H1 (cell line): ENCODE measurements around the gene TLR8. TPM values are rescaled to one million over a fixed set of nuclear protein-coding genes. Genes with fewer than 3 reads are reported as not detected.

ENCODE experiments used
- CTCF ChIA-PET: fragments of 300-600 bp; sonication (Branson Sonifier 250); formaldehyde crosslinking; loops from one replicate; lab custom pipeline; 2021; ENCODE audit not compliant: partially characterized antibody; lab: Charles Lee
- POLR2A ChIA-PET: fragments of 300-600 bp; sonication (Branson Sonifier 250); formaldehyde crosslinking; loops from one replicate; lab custom pipeline; 2021; ENCODE audit warnings: inconsistent platforms; ENCODE audit not compliant: partially characterized antibody; lab: Charles Lee
- DNase-seq, 2 experiments: peaks; one replicate each; pipeline versions ENCODE4 v3.0.0 to v3.0.0-alpha.2; 2010 to 2022; ENCODE audit warnings: low spot score in 2 of 2, low read depth in 1 of 2, mixed read lengths in 1 of 2
- FAIRE-seq: peaks from 2 replicates; lab custom pipeline; 2011; peaks lifted over from hg19 to GRCh38; lab: Jason Lieb, UNC
- H2AFZ ChIP-seq: 2 replicates; pipeline ENCODE4 v1.8.1; 2012; ENCODE audit warnings: low read length, inconsistent platforms
- H2AK5ac ChIP-seq: 2 replicates; pipeline ENCODE4 v1.6.1; 2013; ENCODE audit warnings: low read depth, low read length
- H2BK120ac ChIP-seq: replicated peaks from 2 replicates; pipeline ENCODE3; 2013; ENCODE audit warnings: low read depth, low read length, inconsistent platforms
- H2BK12ac ChIP-seq: 2 replicates; pipeline ENCODE4 v1.6.1; 2013; ENCODE audit warnings: low read depth, low read length
- H2BK15ac ChIP-seq: 2 replicates; pipeline ENCODE4 v1.6.1; 2013; ENCODE audit warnings: low read length
- H2BK20ac ChIP-seq: 2 replicates; pipeline ENCODE4 v1.6.1; 2013; ENCODE audit warnings: low read length
- H2BK5ac ChIP-seq: 2 replicates; pipeline ENCODE4 v1.6.1; 2013; ENCODE audit warnings: low read depth, low read length
- H3K14ac ChIP-seq: 2 replicates; pipeline ENCODE4 v1.6.1; 2013; ENCODE audit warnings: inconsistent platforms; ENCODE audit not compliant: insufficient read length
- H3K18ac ChIP-seq: 2 replicates; pipeline ENCODE4 v1.6.1; 2013; ENCODE audit warnings: low read length; ENCODE audit errors: extremely low read depth
- H3K23ac ChIP-seq: 2 replicates; pipeline ENCODE4 v1.6.1; 2013; ENCODE audit warnings: inconsistent platforms; ENCODE audit not compliant: insufficient read length
- H3K23me2 ChIP-seq: 2 replicates; pipeline ENCODE4 v1.6.1; 2013; ENCODE audit warnings: low read depth, low read length
- H3K27ac ChIP-seq: 2 replicates; pipeline ENCODE4 v1.6.1; 2011; ENCODE audit warnings: low read depth, low read length, inconsistent platforms
- H3K27me3 ChIP-seq, 4 experiments: replicated peaks in 1 of 4; 1 replicate in 1 of 4; 2 replicates in 3 of 4; pipeline versions ENCODE4 v1.6.1 to v1.8.1; 2011 to 2013; ENCODE audit warnings: low read length in 3 of 4, mild to moderate bottlenecking in 3 of 4, inconsistent platforms in 2 of 4, mixed read lengths in 2 of 4, moderate library complexity in 1 of 4; ENCODE audit not compliant: control insufficient read depth in 3 of 4, insufficient read depth in 3 of 4; ENCODE audit errors: extremely low read depth in 1 of 4
- H3K36me3 ChIP-seq, 4 experiments: 2 replicates each; pipeline versions ENCODE4 v1.6.1 to v1.8.1; 2011 to 2013; ENCODE audit warnings: mild to moderate bottlenecking in 4 of 4, low read length in 3 of 4, moderate library complexity in 2 of 4, control low read depth in 1 of 4, inconsistent platforms in 1 of 4; ENCODE audit not compliant: insufficient read depth in 4 of 4, control insufficient read depth in 2 of 4
- H3K4ac ChIP-seq: replicated peaks from 2 replicates; pipeline ENCODE3; 2013; ENCODE audit warnings: low read length, low read depth, mixed read lengths, inconsistent platforms; ENCODE audit not compliant: insufficient read length
- H3K4me1 ChIP-seq, 4 experiments: replicated peaks in 1 of 4; 1 replicate in 1 of 4; 2 replicates in 3 of 4; pipeline versions ENCODE4 v1.6.1 to v1.8.1; 2011 to 2013; ENCODE audit warnings: low read length in 3 of 4, inconsistent platforms in 2 of 4, mixed read lengths in 1 of 4; ENCODE audit not compliant: insufficient read depth in 4 of 4, control insufficient read depth in 3 of 4
- H3K4me2 ChIP-seq, 2 experiments: 2 replicates each; pipeline versions ENCODE4 v1.6.1 to v1.8.1; 2011 to 2013; ENCODE audit warnings: low read depth in 2 of 2, low read length in 2 of 2, control low read depth in 1 of 2, inconsistent platforms in 1 of 2, mild to moderate bottlenecking in 1 of 2; ENCODE audit not compliant: insufficient read depth in 1 of 2
- H3K4me3 ChIP-seq, 4 experiments: fragments of 200-600, 300-600 bp in 1 of 4; sonication (generic), shearing (Covaris generic), sonication (Bioruptor Twin) in 1 of 4; 2 replicates each; pipeline versions ENCODE4 v1.5.1 to v1.8.1; 2011 to 2016; ENCODE audit warnings: low read length in 4 of 4, low read depth in 3 of 4, control low read depth in 2 of 4, inconsistent platforms in 2 of 4, mild to moderate bottlenecking in 2 of 4, mixed read lengths in 1 of 4, moderate library complexity in 1 of 4; ENCODE audit not compliant: insufficient read depth in 2 of 4; ENCODE audit errors: extremely low read depth in 1 of 4
- H3K56ac ChIP-seq: replicated peaks from 2 replicates; pipeline ENCODE3; 2013; ENCODE audit warnings: low read depth, mild to moderate bottlenecking, mixed read lengths, low read length, inconsistent platforms; ENCODE audit not compliant: insufficient read length
- H3K79me1 ChIP-seq: 2 replicates; pipeline ENCODE4 v1.6.1; 2013; ENCODE audit warnings: low read depth, low read length, control low read depth
- H3K79me2 ChIP-seq, 2 experiments: 2 replicates each; pipeline versions ENCODE4 v1.6.1 to v1.8.1; 2012 to 2013; ENCODE audit warnings: low read length in 2 of 2, mild to moderate bottlenecking in 2 of 2, inconsistent platforms in 1 of 2; ENCODE audit not compliant: insufficient read depth in 2 of 2, control insufficient read depth in 1 of 2
- H3K9ac ChIP-seq, 4 experiments: replicated peaks in 1 of 4; 1 replicate in 1 of 4; 2 replicates in 3 of 4; pipeline versions ENCODE4 v1.6.1 to v1.8.1; 2011 to 2013; ENCODE audit warnings: low read depth in 3 of 4, low read length in 3 of 4, control low read depth in 2 of 4, mild to moderate bottlenecking in 2 of 4, moderate library complexity in 2 of 4, inconsistent platforms in 1 of 4; ENCODE audit errors: extremely low read depth in 1 of 4
- H3K9me3 ChIP-seq, 2 experiments: 2 replicates each; pipeline versions ENCODE4 v1.6.1 to v1.8.1; 2012 to 2013; ENCODE audit warnings: mild to moderate bottlenecking in 2 of 2, moderate library complexity in 2 of 2, control low read depth in 1 of 2, inconsistent platforms in 1 of 2, low read depth in 1 of 2, low read length in 1 of 2, mixed read lengths in 1 of 2; ENCODE audit not compliant: insufficient read depth in 2 of 2
- H4K20me1 ChIP-seq, 2 experiments: replicated peaks in 1 of 2; 2 replicates each; pipeline versions ENCODE3 to v1.8.1; 2011 to 2013; ENCODE audit warnings: inconsistent platforms in 2 of 2, low read length in 2 of 2, mild to moderate bottlenecking in 1 of 2; ENCODE audit not compliant: insufficient read depth in 2 of 2, control insufficient read depth in 1 of 2
- H4K5ac ChIP-seq: 2 replicates; pipeline ENCODE4 v1.6.1; 2013; ENCODE audit warnings: low read length, low read depth, mixed read lengths, inconsistent platforms; ENCODE audit not compliant: insufficient read length
- H4K8ac ChIP-seq: 2 replicates; pipeline ENCODE4 v1.8.0; 2013; ENCODE audit warnings: mild to moderate bottlenecking, moderate library complexity, low read length, inconsistent platforms; ENCODE audit not compliant: insufficient read depth; ENCODE audit errors: extremely low read depth
- H4K91ac ChIP-seq: replicated peaks from 2 replicates; pipeline ENCODE3; 2013; ENCODE audit warnings: low read length, mixed read lengths, inconsistent platforms; ENCODE audit not compliant: insufficient read length
- CBX5 ChIP-seq: fragments of 300-800, 300-1000 bp; sonication (generic); IDR thresholded peaks from 2 replicates; pipeline ENCODE4 v1.7.1; 2016; ENCODE audit warnings: antibody characterized with exemption, low read length, low read depth
- E2F6 ChIP-seq: IDR thresholded peaks from 2 replicates; pipeline ENCODE4 v1.6.1; 2012; ENCODE audit warnings: inconsistent platforms
- FOSL1 ChIP-seq: IDR thresholded peaks from 2 replicates; pipeline ENCODE4 v1.6.1; 2011; ENCODE audit warnings: mild to moderate bottlenecking, low read depth, low read length, moderate library complexity; ENCODE audit not compliant: insufficient read depth
- GTF2F1 ChIP-seq: IDR thresholded peaks from 2 replicates; pipeline ENCODE4 v1.6.1; 2012; ENCODE audit warnings: low read depth, low read length, improper control_type of control experiment, borderline replicate concordance
- HDAC6 ChIP-seq: IDR thresholded peaks from one replicate; pipeline ENCODE4 v1.7.1; 2012; ENCODE audit warnings: low read depth, mild to moderate bottlenecking, inconsistent platforms, low read length, moderate library complexity
- JUN ChIP-seq: IDR thresholded peaks from 2 replicates; pipeline ENCODE4 v1.6.1; 2011; ENCODE audit warnings: low read depth, mild to moderate bottlenecking, improper control_type of control experiment, low read length
- POLR2A ChIP-seq, 2 experiments: IDR thresholded peaks; 1 replicate in 1 of 2; 2 replicates in 1 of 2; pipeline ENCODE4 v1.6.1; 2011; ENCODE audit warnings: low read depth in 2 of 2, low read length in 2 of 2, mild to moderate bottlenecking in 2 of 2; ENCODE audit errors: control extremely low read depth in 1 of 2
- RAD21 ChIP-seq, 2 experiments: IDR thresholded peaks in 1 of 2; conservative IDR thresholded peaks in 1 of 2; 2 replicates each; pipeline ENCODE4 v1.6.1; 2011; ENCODE audit warnings: low read depth in 2 of 2, low read length in 2 of 2, improper control_type of control experiment in 1 of 2, inconsistent platforms in 1 of 2, mild to moderate bottlenecking in 1 of 2, moderate library complexity in 1 of 2
- SIRT6 ChIP-seq: IDR thresholded peaks from one replicate; pipeline ENCODE4 v1.7.1; 2012; ENCODE audit warnings: low read length, inconsistent platforms
- SUZ12 ChIP-seq: fragments of 200-600 bp; sonication (generic); IDR thresholded peaks from 2 replicates; pipeline ENCODE4 v1.6.1; 2012; ENCODE audit warnings: mild to moderate bottlenecking, inconsistent platforms, low read length, moderate library complexity, mixed read lengths
- TCF12 ChIP-seq: IDR thresholded peaks from 2 replicates; pipeline ENCODE4 v1.6.1; 2011; ENCODE audit warnings: low read depth, mild to moderate bottlenecking, low read length
- USF2 ChIP-seq: IDR thresholded peaks from 2 replicates; pipeline ENCODE4 v1.6.1; 2011; ENCODE audit warnings: low read length, improper control_type of control experiment
- ZNF274 ChIP-seq: IDR thresholded peaks from 2 replicates; pipeline ENCODE4 v1.7.0; 2012; ENCODE audit warnings: low read length, borderline replicate concordance; ENCODE audit errors: extremely low read depth
- WGBS, 2 experiments: shearing (Covaris generic) in 1 of 2; methylation state at CpG; one replicate each; pipeline versions ENCODE4 v1.1.6 to v1.1.7; 2013 to 2015; ENCODE audit warnings: low lambda C conversion rate in 2 of 2, mixed read lengths in 2 of 2, inconsistent platforms in 1 of 2, low coverage in 1 of 2, missing lambda C conversion rate in 1 of 2; ENCODE audit not compliant: insufficient replicate concordance in 2 of 2, insufficient coverage in 1 of 2, insufficient read length in 1 of 2; ENCODE audit errors: extremely low coverage in 1 of 2, missing lambda C conversion rate in 1 of 2; 5-methylcytosine and 5-hydroxymethylcytosine counted together
- polyA plus RNA-seq, 7 experiments: library from polyadenylated mRNA; depleted of rRNA in 3 of 7; stranded (reverse) in 5 of 7; unstranded in 2 of 7; fragments of >200 nt in 5 of 7; fragments of 200-250 nt in 2 of 7; gene quantifications; 1 replicate in 5 of 7; 2 replicates in 1 of 7; 4 replicates in 1 of 7; pipeline versions ENCODE4 v1.2.1 to v1.2.3, GENCODE V29; 2011 to 2013; ENCODE audit warnings: missing spikeins in 2 of 7, mixed read lengths in 2 of 7
- total RNA-seq: library from RNA; stranded (reverse); fragmentation: NEBNext Ultra II Directional; extraction: Animal tissue kit (Norgen Biotek cat#: 25700); gene quantifications from 2 replicates; pipeline ENCODE4 v1.2.1, GENCODE V29; 2021

The TLR8 gene
- total and polyA plus RNA-seq, 2 of the 8 experiments (the other 6 are each of a cell fraction or from before 2014, with no cell fraction given), result not detected

- WGBS, 2 experiments, result 100% methylated on average over 1 of the region's 1 CpG; no CpG with 5 or more reads in 1 of the 2 experiments
- POLR2A ChIA-PET, result no interaction called here
- no peak overlapping the region for H3K56ac ChIP-seq
- TF ChIP-seq JUN, result no peak
- no peak for TF ChIP-seq GTF2F1
- no peak for TF ChIP-seq USF2
- no peak for TF ChIP-seq SIRT6
- no peak for TF ChIP-seq FOSL1
- no peak for TF ChIP-seq POLR2A (IDR thresholded peaks at IDR 0.05; ENCODE audit: control extremely low read depth in 1 of 2, low read depth in 2 of 2, low read length in 2 of 2)
- TF ChIP-seq ZNF274, result no peak
- no peak for TF ChIP-seq HDAC6
- no peak for TF ChIP-seq CBX5
- no peak for TF ChIP-seq TCF12
- no peak for TF ChIP-seq E2F6
- TF ChIP-seq RAD21 (IDR thresholded peaks at IDR 0.05 in 1 of 2, conservative IDR thresholded peaks at IDR 0.05 in 1 of 2; ENCODE audit: low read depth in 2 of 2, low read length in 2 of 2), result no peak
- no peak for TF ChIP-seq SUZ12
These were observed 27.9 kb upstream of the TLR8 start for GRCh38 chrX:12878536-12878935.

More at GRCh38 chrX:12878536-12878935, 27.9 kb upstream of the TLR8 start:
- Histone ChIP-seq H3K4me1 (no peaks in the 10 kb centered on the region), H3K23me2 (no peaks in the 10 kb centered on the region), H3K79me1 (no peaks in the 10 kb centered on the region), H3K4me2 (no peak overlapping the region), H2BK5ac (no peak overlapping the region), H3K4me3 (no peak overlapping the region), H3K9ac (no peak overlapping the region), H3K27ac (no peak overlapping the region), H2BK12ac (no peak overlapping the region), H3K23ac (no peak overlapping the region), H2BK20ac (no peak overlapping the region), H3K14ac (no peak overlapping the region), H3K36me3 (no peaks in the 10 kb centered on the region), H4K8ac (no peak overlapping the region), H4K20me1 (no peaks in the 10 kb centered on the region), H3K27me3 (no peaks in the 10 kb centered on the region), H2BK120ac (no peak overlapping the region), H3K9me3 (no peaks in the 10 kb centered on the region), H2BK15ac (no peak overlapping the region), H3K79me2 (no peaks in the 10 kb centered on the region), H2AK5ac (no peak overlapping the region), H3K4ac (no peak overlapping the region), H4K91ac (no peak overlapping the region), H2AFZ (no peak overlapping the region), H4K5ac (no peak overlapping the region), H3K18ac (no peak overlapping the region)
- DNase-seq (no peak), FAIRE-seq (no peak)
- CTCF ChIA-PET, result interaction anchor here (0.6 to 1.3 kb wide), 2 partner anchors 65 to 1777 kb away, joined by 3 read pairs; no protein-coding TSS in a partner anchor
